Epidermal melanocyte (primary cell): ENCODE results near the gene BHLHE23.
"Not testable (repeated sequence)": the region's sequence is repeated elsewhere in the genome, so short reads cannot be mapped to it uniquely, and the experiment has no call there.

Experiments used
- DNase-seq: peaks from one replicate; pipeline ENCODE4 v3.0.0; 2011; ENCODE audit warnings: low spot score; ENCODE audit not compliant: insufficient read length

Gene BHLHE23

GRCh38 chr20:63043348-63044203 is 36.8 kb upstream of the BHLHE23 start:
- DNase-seq, result no peak

- no peak for DNase-seq
Observed at GRCh38 chr20:63042448-63043071, 35.8 kb upstream of the BHLHE23 start.

GRCh38 chr20:63041776-63042175 is 35.0 kb upstream of the BHLHE23 start:
- no peak for DNase-seq

GRCh38 chr20:63037669-63038268 is 31.0 kb upstream of the BHLHE23 start:
- DNase-seq, result no peak

- no peak for DNase-seq
Observed at GRCh38 chr20:63036291-63036690, 29.5 kb upstream of the BHLHE23 start.

GRCh38 chr20:63035603-63036185 is 28.9 kb upstream of the BHLHE23 start:
- DNase-seq, result no peak

- not testable (repeated sequence) for DNase-seq
Observed at GRCh38 chr20:63034710-63035602, 28.2 kb upstream of the BHLHE23 start.

GRCh38 chr20:63033794-63034709 is 27.3 kb upstream of the BHLHE23 start:
- DNase-seq, result no peak

- DNase-seq, result no peak
Observed at GRCh38 chr20:63032861-63033793, 26.4 kb upstream of the BHLHE23 start.

GRCh38 chr20:63032026-63032800 is 25.4 kb upstream of the BHLHE23 start:
- no peak for DNase-seq

- DNase-seq, result no peak
Observed at GRCh38 chr20:63031251-63032014, 24.7 kb upstream of the BHLHE23 start.

GRCh38 chr20:63029358-63030121 is 22.8 kb upstream of the BHLHE23 start:
- DNase-seq, result no peak

GRCh38 chr20:63028461-63028921 is 21.7 kb upstream of the BHLHE23 start:
- DNase-seq, result no peak

GRCh38 chr20:63027922-63028389 is 21.2 kb upstream of the BHLHE23 start:
- no peak for DNase-seq

- DNase-seq, result no peak
Observed at GRCh38 chr20:63027221-63027921, 20.6 kb upstream of the BHLHE23 start.
